HUES64 (cell line): ENCODE measurements around the gene APOOL.

Experiments
- H3K27ac ChIP-seq: 2 replicates; pipeline ENCODE4 v1.7.0; 2013; ENCODE audit warnings: low read depth, low read length, inconsistent platforms
- H3K27me3 ChIP-seq: 2 replicates; pipeline ENCODE4 v1.6.1; 2013; ENCODE audit warnings: mild to moderate bottlenecking, low read length; ENCODE audit not compliant: insufficient read depth
- H3K36me3 ChIP-seq: 2 replicates; pipeline ENCODE4 v1.6.1; 2013; ENCODE audit warnings: mild to moderate bottlenecking, low read length; ENCODE audit not compliant: insufficient read depth
- H3K4me1 ChIP-seq: 2 replicates; pipeline ENCODE4 v1.6.1; 2013; ENCODE audit warnings: mild to moderate bottlenecking, low read length, moderate library complexity; ENCODE audit not compliant: insufficient read depth
- H3K4me3 ChIP-seq: 2 replicates; pipeline ENCODE4 v1.5.1; 2013; ENCODE audit warnings: mild to moderate bottlenecking, low read length, moderate library complexity
- H3K9ac ChIP-seq: 2 replicates; pipeline ENCODE4 v1.6.1; 2013; ENCODE audit warnings: mild to moderate bottlenecking, low read depth, low read length
- H3K9me3 ChIP-seq: 2 replicates; pipeline ENCODE4 v1.6.1; 2013; ENCODE audit warnings: low read depth, low read length; ENCODE audit not compliant: insufficient read depth
- WGBS: fragments of 150-250, 120-280 bp; methylation state at CpG from one replicate; pipeline ENCODE4 v1.1.7; 2013; ENCODE audit warnings: missing lambda C conversion rate; 5-methylcytosine and 5-hydroxymethylcytosine counted together

Gene APOOL

DNA sequence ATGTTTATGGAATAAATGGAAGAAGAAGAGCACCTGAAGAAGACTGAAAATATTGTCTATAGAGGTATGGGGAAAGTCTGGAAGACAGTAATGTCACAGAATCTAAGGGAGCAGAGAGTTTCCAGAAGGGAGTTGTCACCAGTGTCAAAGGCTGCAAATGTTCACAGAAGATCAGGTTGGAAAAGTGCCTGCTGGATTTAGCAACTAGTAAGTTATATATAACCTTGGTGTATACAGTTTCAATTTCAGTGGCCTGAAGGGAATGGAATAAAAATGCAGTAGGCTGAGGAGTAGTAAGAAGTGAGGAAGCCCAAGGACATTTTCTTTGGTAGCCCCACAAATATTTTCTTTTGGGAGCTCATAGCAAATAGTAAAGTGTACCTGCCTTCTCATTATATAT is 132.7 kb downstream of the APOOL start:
- Histone ChIP-seq H3K4me3 (no peak overlapping the region), H3K27me3 (no peaks in the 10 kb centered on the region), H3K4me1 (no peaks in the 10 kb centered on the region), H3K27ac (no peak overlapping the region), H3K9me3 (no peaks in the 10 kb centered on the region), H3K36me3 (no peaks in the 10 kb centered on the region), H3K9ac (no peak overlapping the region)

DNA sequence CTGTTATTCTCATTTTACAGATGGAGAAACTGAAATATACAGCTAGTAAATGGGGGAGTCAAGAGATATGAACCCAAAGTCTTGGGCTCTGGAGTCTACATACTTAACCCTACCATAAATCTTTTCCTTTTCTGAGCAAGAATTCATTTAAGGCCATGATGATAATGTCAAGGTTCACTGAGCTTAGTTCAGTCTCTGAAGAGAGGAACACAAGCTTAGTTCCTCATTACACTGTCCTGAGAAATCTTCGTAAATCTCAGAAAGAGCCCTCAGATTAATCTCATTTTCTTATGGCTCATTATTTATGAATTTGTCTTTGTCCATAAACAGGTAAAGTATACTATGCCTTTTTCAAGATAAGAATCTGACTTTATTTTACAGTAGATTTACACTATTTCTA is 135.7 kb downstream of the APOOL start:
- no peak overlapping the region for H3K4me3 ChIP-seq
- no peaks in the 10 kb centered on the region for H3K27me3 ChIP-seq
- no peaks in the 10 kb centered on the region for H3K9me3 ChIP-seq
- no peaks in the 10 kb centered on the region for H3K4me1 ChIP-seq
- WGBS, result 100% methylated on average over 1 of the region's 1 CpG
- no peak overlapping the region for H3K9ac ChIP-seq
- no peaks in the 10 kb centered on the region for H3K36me3 ChIP-seq
- no peak overlapping the region for H3K27ac ChIP-seq

DNA sequence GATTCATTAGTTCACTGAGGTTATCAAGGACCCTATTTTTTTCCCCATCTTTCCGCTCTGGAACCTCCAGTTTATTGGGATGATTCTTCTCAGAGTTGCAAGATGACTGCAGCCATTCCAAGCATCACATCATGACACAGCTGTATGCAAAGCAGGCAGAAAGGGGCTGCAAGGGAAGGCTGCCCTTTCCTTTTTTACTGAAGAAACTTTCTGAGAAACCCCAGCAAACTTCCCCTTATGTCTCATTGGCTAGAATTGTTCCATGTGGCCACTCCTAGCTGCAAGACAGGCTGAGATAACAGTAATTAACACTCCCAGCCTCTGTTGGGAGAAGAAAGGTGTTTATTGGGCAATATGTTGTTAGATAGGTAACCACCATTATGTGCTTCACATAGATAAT is 137.3 kb downstream of the APOOL start:
- Histone ChIP-seq H3K4me1 (no peaks in the 10 kb centered on the region), H3K9me3 (no peaks in the 10 kb centered on the region), H3K4me3 (no peak overlapping the region), H3K27ac (no peak overlapping the region), H3K9ac (no peak overlapping the region), H3K27me3 (no peaks in the 10 kb centered on the region), H3K36me3 (no peaks in the 10 kb centered on the region)
- 100% methylated on average over 1 of the region's 1 CpG for WGBS
